Measurements from ENCODE around the gene DTWD1.

DNA sequence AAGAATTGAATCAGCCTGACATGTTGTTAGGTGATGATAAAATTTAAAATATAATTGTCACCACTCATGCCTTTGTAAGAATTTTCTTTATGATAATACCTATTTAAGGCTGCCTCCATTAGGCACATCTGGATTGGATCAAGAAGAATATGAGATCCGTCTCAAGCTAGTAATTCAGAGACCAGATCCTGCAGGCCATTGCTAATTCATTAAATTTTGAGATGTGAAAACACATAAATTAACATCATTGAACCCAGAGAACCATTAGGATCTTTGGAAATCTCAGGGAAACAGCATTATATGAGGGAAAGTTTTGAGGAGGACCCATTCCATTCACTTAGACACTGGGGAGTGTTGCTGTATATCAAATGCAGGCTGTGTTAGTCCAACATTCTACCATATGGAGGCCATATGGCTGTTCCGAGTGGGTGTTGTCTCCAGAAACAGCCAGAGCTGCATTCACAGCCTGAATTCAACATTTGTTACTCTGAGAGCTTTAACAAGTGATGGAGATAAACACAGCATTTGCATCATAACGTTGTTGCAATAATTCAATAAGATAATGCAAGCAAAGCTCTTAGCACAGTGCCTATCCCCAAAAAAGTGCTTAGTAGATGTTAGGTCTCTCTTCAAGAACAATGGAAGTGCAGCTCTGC, 67.4 kb downstream of the DTWD1 start:
- TF ChIP-seq POLR2A (IDR thresholded peaks at IDR 0.05; ENCODE audit: low read depth, low read length) (no peak), POLR2AphosphoS5 (IDR thresholded peaks at IDR 0.05; ENCODE audit: low read depth, low read length) (no peak), TAF1 (IDR thresholded peaks at IDR 0.05; ENCODE audit: low read depth, low read length) (no peak), PAX5 (IDR thresholded peaks at IDR 0.05; ENCODE audit: insufficient read depth, low read length, severe bottlenecking) (no peak), POU2F2 (IDR thresholded peaks at IDR 0.05; ENCODE audit: low read depth, low read length) (no peak)

All from GM12891 (cell line).